ENCODE data around the gene C14orf132.

DNA sequence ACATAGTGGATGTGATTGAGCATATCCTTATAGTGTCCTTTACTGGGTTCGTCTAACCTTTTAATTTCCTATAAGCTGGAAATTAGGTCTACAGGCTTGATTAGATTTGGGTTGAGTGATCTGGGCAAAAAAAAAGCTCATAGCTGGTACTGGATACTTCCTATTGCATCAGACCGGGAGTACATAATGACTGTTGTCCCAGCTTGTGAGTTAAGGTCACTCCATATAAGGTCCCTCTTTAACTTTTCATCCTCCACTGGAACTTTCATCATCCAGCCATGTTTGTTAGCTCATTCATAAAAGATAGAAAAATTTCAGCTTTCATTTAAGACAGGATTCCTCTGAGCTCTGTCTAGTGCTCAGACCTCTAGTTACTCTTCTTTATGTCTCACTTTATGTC, 80.8 kb downstream of the C14orf132 start:
- TF ChIP-seq ZNF274 (IDR thresholded peaks at IDR 0.05; ENCODE audit: low read depth, low read length), result no peak
- no peak for TF ChIP-seq YY1 (IDR thresholded peaks at IDR 0.05; ENCODE audit: insufficient read depth, insufficient read length)
- TF ChIP-seq SUZ12 (IDR thresholded peaks at IDR 0.05; ENCODE audit: extremely low read depth, insufficient read depth, insufficient read length), result no peak
